8988T (cell line): ENCODE measurements around the gene LARGE1.
"Not testable (repeated sequence)": the region's sequence is repeated elsewhere in the genome, so short reads cannot be mapped to it uniquely, and the experiment has no call there.

ENCODE experiments used
- DNase-seq: peaks from one replicate; pipeline ENCODE4 v3.0.0; 2011

Gene LARGE1

DNA sequence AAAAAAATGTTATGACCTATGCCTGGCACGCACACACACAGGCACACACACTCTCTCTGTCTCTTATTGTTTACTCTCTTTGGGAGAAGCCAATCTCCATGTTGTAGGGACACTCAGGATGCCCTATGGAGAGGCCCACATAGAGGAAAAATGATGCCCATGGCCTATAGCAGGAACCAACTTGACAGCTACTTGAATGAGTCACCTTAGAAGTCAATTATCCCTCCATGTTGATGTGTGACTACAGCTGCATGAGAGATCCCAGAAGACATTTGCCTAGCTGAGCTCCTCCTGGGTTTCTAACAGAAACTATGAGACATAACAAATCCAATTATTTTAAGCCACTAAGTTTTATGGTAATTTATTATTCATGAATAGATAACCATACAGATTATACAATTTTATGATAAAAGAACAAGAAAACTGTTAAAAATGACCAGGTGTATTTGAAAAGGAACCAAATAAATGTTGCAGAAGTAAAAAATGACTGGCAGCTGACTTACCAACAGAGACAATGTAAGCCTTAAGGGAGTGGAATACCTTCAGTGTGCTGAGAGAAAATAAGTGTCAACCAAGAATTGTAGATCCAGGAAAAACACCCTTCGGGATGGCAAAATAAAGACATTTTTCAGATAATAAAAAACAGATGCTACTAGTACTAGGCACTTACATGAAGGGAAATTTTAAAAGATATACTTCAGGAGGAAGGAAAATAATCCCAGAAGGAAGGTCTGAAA lies 458.4 kb downstream of the LARGE1 start:
- no peak for DNase-seq

DNA sequence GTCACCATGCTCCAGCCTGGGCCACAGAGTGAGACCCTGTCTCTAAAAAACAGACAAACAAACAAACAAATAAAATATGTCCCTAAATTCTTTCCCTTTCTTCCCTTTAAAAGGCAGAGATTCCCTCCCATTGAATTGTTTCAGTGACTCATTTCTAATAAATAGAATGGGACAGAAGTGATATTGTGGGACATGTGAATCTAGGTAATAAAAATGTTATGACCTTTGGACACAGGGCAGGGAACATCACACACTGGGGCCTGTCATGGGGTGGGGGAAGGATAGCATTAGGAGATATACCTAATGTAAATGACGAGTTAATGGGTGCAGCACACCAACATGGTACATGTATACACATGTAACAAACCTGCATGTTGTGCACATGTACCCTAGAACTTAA lies 459.0 kb downstream of the LARGE1 start:
- DNase-seq, result not testable (repeated sequence)

DNA sequence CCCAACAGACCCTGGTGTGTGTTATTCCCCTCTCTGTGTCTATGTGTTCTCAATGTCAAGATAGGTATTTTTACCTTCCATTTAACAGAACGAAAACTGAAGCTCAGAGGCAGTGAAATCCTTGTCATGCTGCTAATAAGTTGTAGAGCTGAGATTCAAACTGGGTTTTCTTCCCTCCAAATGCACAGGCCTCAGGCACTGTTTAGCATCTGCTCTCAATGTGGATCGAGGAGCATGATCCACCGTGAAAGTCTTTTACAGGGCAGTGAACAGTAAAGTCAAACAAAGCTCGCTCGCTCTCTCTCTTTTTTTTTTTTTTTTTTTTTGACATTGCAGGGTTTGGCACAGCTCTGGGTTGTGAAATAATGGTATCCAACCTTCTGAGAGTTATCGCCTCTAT lies 461.1 kb downstream of the LARGE1 start:
- DNase-seq, result no peak

DNA sequence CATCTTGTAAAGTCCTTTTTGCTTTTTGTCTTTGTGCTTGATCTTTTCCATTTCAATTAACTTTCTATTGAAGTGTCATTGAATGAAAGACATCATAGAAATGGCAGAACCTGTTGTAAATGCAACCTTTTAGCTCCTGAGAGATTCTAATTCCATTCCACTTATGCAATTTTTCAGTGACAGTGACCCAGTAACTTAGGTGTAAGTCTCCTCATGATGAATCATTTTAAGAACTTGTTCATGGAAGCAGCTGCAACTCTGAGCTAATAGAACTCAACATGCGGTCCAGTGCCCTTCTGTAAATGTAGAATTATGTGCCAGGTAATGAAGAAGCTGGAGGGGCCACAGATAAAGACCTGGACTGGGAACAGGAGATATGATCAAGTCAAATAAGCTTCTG lies 463.8 kb downstream of the LARGE1 start:
- no peak for DNase-seq

DNA sequence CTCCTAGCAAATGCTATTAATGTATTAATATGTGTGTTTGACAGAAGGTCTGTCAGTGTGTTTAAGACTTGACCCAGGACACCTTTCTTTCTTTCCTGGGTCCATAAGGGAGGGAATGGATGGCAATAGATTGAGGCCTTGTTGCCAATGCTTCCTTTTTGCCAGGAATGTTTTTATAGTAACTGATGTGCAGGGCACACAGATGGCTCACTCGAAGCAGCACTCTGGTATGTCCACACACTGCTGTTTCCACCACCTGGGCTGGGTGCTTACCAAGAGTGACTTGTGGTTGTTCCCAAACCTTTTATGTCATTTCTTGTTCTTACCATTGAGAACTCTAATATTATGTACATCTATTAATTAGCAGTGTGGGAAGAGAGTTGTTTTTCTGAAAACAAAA lies 465.2 kb downstream of the LARGE1 start:
- DNase-seq, result no peak

DNA sequence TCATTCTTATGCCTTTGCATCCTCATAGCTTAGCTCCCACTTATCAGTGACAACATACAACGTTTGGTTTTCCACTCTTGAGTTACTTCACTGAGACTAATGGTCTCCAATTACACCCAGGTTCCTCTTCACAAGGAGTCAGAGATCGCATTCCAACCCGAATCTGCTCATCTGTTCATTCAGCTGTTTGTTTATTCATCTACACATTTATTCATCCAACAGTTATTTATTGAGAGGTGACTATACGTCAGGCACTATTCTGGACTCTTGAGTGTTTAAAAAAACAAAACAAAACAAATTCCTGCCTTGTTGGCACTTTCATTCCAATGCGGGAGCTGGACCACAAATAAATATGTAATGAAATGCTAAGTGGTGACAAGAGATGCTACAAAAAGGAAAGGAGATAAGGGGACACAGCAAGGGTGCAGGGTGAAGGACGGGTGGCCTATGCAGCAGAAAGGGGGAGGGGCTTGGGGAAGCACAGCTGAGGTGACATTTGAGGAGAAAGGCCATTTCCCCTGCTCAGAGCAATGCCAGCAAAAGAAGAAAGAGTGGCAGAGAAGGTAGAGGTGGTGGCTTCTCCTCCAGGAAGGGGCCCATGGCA lies 468.3 kb downstream of the LARGE1 start:
- no peak for DNase-seq

DNA sequence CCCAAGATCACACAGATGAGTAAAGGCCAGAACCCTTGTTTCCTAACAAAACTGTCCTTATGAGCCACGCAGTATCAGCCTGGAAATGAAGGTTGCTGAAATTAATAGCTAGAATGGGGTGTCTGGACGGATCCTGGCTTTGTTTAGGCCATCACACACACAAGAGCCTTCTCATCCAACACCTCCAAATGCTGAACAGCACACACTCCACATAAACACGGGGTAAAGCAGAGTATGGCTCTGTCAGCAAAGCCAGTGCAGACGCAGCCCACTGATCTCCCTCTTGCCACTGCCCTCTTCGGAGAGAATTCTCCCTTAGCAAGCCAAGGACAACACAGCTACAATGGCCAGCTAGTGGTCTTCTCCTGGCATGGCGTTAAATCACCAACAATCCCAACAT lies 469.5 kb downstream of the LARGE1 start:
- DNase-seq, result no peak

DNA sequence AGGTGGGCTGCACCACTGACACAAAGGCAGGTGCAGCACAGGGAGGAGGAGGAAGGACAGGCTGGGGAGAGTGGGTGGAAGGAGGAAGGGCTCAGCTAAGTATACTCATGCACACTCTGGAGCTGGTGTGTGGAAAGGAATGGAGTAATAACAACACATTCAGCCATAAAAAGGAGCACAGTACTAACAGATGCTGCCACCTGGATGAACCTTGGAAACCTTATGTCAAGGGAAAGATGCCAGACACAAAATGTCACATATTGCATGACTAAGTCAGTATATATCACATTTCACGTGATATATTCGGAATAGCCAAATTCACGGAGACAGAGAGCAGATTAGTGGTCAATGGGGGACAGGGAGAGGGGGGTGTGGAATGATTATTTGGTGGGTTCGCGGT lies 472.5 kb downstream of the LARGE1 start:
- no peak for DNase-seq

DNA sequence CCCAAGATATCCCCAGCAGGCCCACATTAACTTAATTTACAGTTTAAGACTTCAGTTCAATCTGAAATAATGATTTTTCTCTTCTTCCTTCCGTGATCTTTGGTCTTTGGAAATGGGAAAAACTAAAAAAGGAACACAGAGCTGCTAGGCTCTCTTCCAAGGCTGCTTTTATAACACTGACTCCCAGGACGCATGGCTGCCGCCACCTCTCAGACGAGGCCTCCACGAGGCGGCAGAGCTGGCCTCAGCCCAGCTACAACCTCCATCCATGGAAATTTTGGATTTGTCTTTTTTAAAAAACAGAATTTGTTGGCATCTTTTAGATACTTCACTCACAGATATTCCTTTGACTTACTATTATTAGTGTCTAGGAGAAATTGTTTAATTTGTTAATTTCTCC lies 476.6 kb downstream of the LARGE1 start:
- DNase-seq, result no peak

DNA sequence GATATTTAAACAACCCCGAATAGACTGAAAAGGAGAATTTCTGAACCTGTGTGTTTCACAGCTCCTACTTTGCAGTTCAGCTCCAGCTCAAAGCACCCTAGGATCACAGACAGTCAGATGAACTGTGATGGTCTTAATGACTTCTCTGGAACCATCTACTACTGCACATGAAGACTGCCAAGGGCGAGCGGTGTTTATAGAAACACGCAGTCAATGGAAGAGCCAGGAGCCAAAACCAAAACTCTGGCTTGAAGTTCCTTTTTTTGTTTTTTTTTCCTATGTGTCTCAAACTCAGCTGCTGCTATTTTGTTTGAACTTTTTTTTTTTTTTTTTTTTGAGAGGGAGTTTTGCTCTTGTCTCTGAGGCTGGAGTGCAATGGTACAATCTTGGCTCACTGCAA lies 479.5 kb downstream of the LARGE1 start:
- DNase-seq, result no peak

DNA sequence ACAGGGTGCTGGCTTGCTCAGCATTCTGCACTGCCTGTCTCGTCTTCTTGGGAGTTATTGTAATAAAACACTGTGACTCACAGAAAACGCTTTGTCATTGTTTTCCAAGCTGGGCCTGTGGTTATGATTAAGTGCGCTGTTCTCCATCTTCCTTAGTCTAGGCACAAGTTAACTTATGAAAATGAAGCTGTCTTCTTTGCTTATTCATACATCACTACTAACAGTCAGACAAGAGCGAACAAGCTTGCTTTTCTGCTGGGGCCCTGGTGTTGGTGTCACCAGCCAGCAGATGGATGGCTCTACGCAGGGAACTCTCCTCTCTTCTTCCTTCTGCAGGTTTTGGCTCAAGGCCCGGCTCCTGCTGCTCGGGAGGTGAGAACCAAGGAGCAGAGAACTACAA lies 482.0 kb downstream of the LARGE1 start:
- no peak for DNase-seq

DNA sequence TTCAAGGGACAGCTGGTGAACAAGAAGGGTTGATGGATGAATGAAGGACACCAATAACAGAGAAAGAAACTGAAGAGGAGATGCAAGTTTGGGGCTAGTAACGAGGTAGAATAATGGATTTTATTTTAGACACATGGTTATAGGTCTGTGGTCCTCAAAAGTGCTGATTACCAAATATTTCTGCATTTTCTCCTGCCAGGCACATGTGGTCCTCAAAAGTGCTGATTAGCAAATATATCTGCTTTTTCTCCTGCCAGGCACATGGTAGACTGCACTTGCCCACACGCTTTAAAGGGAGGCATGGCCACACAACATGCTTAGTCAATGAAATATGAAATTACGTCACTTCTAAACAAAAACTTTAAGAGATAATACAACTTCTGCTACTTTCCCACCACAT lies 489.0 kb downstream of the LARGE1 start:
- DNase-seq, result no peak

DNA sequence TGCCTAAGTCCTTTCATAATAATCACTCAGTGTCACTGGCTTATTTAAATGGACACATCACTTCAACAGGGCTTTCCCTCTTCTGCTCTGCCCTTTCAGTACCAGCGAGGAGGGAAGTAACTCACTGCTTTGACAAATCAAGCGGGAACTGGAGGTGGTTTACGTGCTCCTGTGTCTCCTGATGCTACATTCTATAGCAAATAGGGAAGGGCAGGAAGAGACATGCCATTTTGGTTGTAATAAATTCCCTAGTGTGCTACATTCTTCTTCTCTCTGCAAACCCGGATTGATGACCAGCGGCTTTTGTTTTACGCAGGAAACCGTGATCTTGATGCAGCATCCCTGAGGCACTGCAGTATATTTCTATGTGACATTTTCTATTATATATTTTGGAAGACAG lies 491.0 kb downstream of the LARGE1 start:
- DNase-seq, result no peak

DNA sequence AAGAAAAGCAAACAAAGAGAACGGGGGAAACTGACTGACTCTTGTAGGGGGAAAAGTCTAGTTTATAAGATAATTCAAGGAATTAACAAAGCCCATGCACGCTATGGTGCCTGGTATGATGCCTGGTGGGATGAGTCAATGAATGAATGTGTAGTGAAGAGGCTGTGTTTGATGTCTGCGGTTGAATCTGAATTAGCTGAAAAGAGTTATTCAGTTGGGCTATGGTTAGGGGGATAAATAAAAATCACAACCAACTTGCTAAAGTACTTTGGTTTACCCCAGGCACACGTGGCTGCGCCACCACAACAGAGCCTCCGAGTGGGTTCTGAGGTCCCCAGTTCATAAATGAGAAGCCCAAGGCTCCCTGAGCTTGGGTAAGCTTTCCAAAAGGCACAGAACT lies 492.8 kb downstream of the LARGE1 start:
- no peak for DNase-seq

DNA sequence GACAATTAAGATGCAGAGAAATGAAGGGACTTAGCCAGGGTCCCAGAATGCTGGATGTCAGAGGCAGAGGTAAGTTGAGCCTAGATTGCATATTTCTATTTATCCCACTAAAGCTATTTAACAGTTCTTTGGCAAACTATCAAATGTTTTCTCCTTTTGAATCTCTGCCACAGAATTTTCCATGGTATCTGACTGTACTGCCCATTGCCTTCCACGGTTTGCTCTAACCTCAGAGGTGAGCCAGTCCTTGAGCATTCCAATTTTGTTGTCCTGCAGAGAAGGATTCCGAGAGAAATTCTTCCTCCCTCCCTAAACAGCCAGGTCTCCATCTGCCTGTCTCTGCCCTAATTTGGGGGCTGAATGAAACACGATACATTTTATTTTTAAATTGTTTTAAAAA lies 493.8 kb downstream of the LARGE1 start:
- DNase-seq, result no peak

DNA sequence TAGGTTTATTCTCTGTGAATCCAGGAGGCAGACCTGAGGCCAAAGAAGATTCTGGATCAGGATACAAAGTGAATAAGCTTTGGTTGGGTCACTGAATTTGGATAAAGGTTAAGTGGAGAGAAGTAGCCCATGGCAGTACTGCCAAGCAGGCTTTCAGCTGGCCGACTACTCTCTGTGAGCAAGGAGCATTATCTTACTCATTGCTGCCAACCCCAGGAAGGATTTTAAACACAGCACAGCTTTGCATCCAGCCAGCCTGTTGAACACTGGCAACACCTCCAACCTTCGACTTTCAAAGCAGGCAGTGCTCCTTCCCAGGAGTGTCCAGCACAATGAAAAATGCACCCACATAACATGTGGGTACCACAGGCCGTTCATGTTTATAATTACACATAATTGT lies 498.4 kb downstream of the LARGE1 start:
- DNase-seq, result no peak

DNA sequence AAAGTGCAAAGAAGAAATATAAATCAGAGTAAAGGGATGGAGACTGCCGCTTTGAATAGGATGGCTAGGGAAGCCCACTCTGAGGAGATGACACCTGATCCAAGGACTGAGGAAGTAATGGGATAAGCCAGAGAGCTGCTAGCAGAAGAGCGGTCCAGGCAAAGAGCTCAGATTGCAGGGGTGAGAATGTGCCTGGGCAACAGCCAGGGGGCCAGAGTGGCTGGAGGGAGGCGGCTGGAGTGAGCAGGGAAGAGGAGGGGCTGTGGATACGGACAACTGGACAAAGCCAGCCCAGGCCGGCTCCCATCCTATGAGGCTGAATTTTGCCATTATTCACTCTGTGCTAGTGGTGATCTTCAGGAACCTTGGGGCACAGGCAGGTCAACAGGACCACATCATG lies 501.8 kb downstream of the LARGE1 start:
- DNase-seq, result no peak

DNA sequence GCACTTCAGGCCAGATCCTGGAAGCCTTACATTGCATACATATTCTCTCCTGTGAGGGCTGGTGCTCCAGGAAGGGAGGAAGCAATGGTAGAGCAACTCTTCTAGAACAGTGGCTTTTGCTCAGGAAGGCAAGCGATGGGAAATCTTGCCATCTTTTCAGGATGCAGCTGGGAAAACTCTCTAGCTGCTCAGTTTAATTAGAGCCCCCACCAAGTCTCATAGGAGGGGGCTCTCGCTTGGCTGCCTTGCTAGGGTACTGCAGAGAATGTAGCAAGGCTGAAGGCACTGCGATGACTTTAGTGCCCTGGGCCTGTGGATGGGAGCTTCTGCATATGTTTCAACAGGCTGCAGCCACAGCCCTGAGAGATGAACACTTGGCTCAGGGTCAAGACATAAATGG lies 504.9 kb downstream of the LARGE1 start:
- no peak for DNase-seq

DNA sequence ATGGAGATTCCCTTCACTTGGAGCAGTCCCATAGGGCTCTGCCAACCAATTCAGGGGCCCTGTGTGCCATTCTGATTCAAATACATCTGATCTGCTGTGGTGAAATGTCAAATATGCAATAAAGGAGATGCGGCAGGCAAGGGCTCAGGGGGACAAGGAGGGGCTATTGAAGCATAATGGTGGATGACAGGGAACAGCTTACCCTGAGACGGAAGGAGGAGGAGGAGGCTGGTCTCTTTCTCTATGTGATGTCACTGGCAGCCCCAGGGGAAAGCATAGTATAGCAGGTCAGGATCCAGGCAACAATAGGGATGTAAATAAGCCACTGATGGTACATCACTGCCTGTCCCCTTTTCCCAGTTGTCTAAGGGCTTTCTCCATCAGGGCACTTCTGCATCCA lies 511.2 kb downstream of the LARGE1 start:
- no peak for DNase-seq

DNA sequence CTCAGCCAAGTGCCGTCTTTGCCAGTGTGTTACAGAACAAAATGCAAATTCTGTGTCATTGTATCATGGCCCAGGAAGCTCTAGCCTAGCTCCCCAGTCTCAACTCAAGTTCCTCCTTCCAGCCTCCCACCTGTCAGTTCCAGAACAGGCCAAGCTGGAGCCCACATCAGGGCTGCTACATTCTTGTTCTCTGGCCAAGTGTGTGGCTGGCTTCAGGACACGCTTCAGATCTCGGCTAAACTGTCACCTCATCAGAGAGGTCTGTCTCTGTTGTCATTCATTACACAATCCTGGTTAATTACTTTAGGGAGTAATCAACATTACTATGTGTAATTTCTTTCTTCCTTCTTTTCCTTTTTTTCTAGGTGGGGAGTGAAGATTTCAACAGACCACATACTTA lies 515.1 kb downstream of the LARGE1 start:
- no peak for DNase-seq

DNA sequence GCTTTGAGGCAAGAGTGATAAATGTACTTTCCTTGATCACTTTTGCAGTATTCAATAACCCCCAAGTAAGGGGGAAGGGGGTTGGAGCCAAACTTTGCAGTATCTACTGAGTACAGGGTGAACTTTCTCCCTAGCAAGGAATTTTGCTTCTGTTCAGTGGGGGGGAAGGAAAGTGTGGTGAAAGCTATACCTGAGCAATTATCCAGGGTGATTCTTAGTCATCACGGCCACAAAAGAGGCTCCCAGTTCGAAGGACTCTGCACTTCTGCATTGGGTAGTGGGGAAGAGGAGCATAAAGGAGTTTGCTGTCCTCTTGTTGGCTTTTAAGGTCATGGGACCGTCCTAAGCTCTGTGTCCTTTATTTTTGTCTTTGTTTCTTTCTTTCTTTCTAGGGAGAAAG lies 515.6 kb downstream of the LARGE1 start:
- no peak for DNase-seq

DNA sequence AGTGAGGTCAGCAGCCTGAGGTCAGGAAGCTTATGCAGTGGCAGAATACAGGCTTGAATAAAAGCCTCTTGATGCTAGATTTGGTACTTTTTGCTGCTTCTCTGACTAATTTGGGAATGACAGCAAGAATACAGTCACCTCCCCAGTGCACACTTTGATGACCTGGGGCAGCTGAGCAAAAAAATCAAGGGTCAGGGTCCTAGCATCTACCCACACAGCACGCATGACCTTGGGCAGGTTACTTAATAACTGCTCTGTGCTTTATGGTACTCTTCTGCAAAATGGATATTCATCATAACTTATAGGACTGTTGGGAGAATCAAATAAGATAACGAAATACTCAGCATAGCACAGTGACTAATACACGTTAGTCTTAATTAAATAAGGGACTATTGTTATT lies 518.0 kb downstream of the LARGE1 start:
- no peak for DNase-seq

DNA sequence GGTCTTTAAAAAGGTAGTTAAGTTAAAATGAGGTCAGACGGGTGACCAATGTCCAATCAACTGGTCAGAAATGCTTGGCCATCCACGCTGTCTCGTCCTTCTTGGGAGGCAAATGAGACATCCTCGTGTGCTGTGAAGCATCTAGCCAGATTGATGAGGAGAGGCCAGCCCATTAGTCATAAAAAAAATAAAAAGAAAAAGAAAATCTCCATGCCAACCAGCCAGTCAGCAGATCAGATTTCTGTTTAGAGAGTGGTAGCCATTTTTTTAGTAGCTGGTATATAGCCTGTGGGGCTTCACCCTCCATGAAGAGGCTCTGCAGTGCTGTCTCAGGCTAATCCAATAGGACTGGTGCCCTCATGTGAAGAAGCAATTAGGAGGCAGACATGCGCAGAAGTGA lies 519.0 kb downstream of the LARGE1 start:
- DNase-seq, result no peak

DNA sequence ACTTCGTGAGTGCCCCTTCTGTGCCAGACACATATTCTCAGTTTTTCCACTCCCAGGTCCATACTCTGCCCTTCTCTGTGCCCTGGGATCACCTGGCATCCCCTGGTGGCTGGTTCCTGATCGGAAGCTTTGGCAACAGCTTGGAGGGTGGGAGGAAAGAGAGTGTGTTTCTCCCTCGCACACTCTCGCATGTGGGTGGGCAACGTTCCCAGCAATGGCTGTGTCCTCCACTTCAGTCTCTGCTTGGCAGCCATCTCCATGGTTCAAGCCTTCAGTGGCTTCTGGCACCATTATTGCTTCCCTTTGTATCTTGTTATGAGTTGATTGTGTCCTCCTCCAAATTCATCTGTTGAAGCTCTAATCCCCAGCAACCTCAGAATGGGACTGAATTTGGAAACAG lies 519.4 kb downstream of the LARGE1 start:
- DNase-seq, result no peak
